ENCODE data around the gene RGS7.
A peak's percentile ranks its signal among the peaks of the same experiment; 100 is the strongest.

Gene RGS7

GRCh38 chr1:241274693-241275092 is 82.3 kb downstream of the RGS7 start:
- Histone ChIP-seq H3K36me3 (no peaks in the 10 kb centered on the region), H3K27me3 (no peaks in the 10 kb centered on the region), H3K9me3 (no peaks in the 10 kb centered on the region; the same call in 1 of the 2 replicates), H3K4me3 (ENCODE audit: low read depth, low read length) (no peak overlapping the region), H3K4me1 (no peaks in the 10 kb centered on the region)
- TF ChIP-seq CTCF (IDR thresholded peaks at IDR 0.05; ENCODE audit: low read depth, low read length), result no peak
- DNase-seq, result no peak

GRCh38 chr1:241272828-241273227 is 84.2 kb downstream of the RGS7 start:
- no peak for DNase-seq
- Histone ChIP-seq H3K4me3 (ENCODE audit: low read depth, low read length) (no peak overlapping the region), H3K27me3 (no peaks in the 10 kb centered on the region), H3K4me1 (no peaks in the 10 kb centered on the region), H3K9me3 (no peaks in the 10 kb centered on the region), H3K36me3 (no peaks in the 10 kb centered on the region)
- TF ChIP-seq CTCF (IDR thresholded peaks at IDR 0.05; ENCODE audit: low read depth, low read length), result no peak

- H3K27me3 ChIP-seq, result no peaks in the 10 kb centered on the region
- no peak overlapping the region for H3K4me3 ChIP-seq (ENCODE audit: low read depth, low read length)
- no peaks in the 10 kb centered on the region for H3K4me1 ChIP-seq
- DNase-seq, result no peak
- H3K36me3 ChIP-seq, result no peaks in the 10 kb centered on the region
- TF ChIP-seq CTCF (IDR thresholded peaks at IDR 0.05; ENCODE audit: low read depth, low read length), result no peak
- no peaks in the 10 kb centered on the region for H3K9me3 ChIP-seq
Measured at GRCh38 chr1:241271427-241271826, 85.6 kb downstream of the RGS7 start.

- TF ChIP-seq CTCF (IDR thresholded peaks at IDR 0.05; ENCODE audit: low read depth, low read length), result no peak
- DNase-seq, result no peak
- Histone ChIP-seq H3K4me3 (ENCODE audit: low read depth, low read length) (no peak overlapping the region), H3K27me3 (no peaks in the 10 kb centered on the region), H3K9me3 (no peaks in the 10 kb centered on the region), H3K36me3 (no peaks in the 10 kb centered on the region), H3K4me1 (no peaks in the 10 kb centered on the region)
Measured at GRCh38 chr1:241270016-241270415, 87.0 kb downstream of the RGS7 start.

GRCh38 chr1:241269116-241269515 is 87.9 kb downstream of the RGS7 start:
- no peaks in the 10 kb centered on the region for H3K27me3 ChIP-seq
- H3K36me3 ChIP-seq, result no peaks in the 10 kb centered on the region
- no peak for DNase-seq
- TF ChIP-seq CTCF (IDR thresholded peaks at IDR 0.05; ENCODE audit: low read depth, low read length), result peak; percentile 17; the same call in 1 of the 2 replicates
- no peaks in the 10 kb centered on the region for H3K4me1 ChIP-seq
- no peaks in the 10 kb centered on the region for H3K9me3 ChIP-seq
- H3K4me3 ChIP-seq (ENCODE audit: low read depth, low read length), result no peak overlapping the region

- TF ChIP-seq CTCF (IDR thresholded peaks at IDR 0.05; ENCODE audit: low read depth, low read length), result no peak
- Histone ChIP-seq H3K9me3 (no peaks in the 10 kb centered on the region), H3K36me3 (no peaks in the 10 kb centered on the region), H3K27me3 (no peaks in the 10 kb centered on the region), H3K4me1 (no peaks in the 10 kb centered on the region), H3K4me3 (ENCODE audit: low read depth, low read length) (no peak overlapping the region)
- DNase-seq, result no peak
Measured at GRCh38 chr1:241266121-241266520, 90.9 kb downstream of the RGS7 start.
